Breast epithelium (tissue), 3 donors: ENCODE data around the gene CCL22.

ENCODE experiments used
- CTCF ChIP-seq, 3 donors: fragments of 450-650 bp; IDR thresholded peaks; one replicate each; pipeline ENCODE4 v1.5.1; 2016 to 2017; ENCODE audit warnings: antibody characterized with exemption in 3 of 3, mild to moderate bottlenecking in 3 of 3, moderate library complexity in 3 of 3
- POLR2A ChIP-seq: fragments of 450-650 bp; IDR thresholded peaks from one replicate; pipeline ENCODE4 v1.6.1; 2016; ENCODE audit warnings: antibody characterized with exemption, mild to moderate bottlenecking, moderate library complexity

- TF ChIP-seq CTCF (IDR thresholded peaks at IDR 0.05) (no peak), POLR2A (no peak)
Observed at GRCh38 chr16:57386381-57386951, 27.9 kb downstream of the CCL22 start.
